Transverse colon (tissue), 3 donors: ENCODE measurements around the gene ERC2.

Source experiments
- CTCF ChIP-seq, 5 experiments: fragments of 200-600 bp in 3 of 5; fragments of 450-650 bp in 2 of 5; sonication (generic) in 3 of 5; IDR thresholded peaks; 1 replicate in 2 of 5; 2 replicates in 3 of 5; pipeline ENCODE4 v1.5.1; 2016 to 2017; ENCODE audit warnings: antibody characterized with exemption in 5 of 5, inconsistent platforms in 3 of 5, mild to moderate bottlenecking in 2 of 5, moderate library complexity in 1 of 5
- EP300 ChIP-seq: sonication (generic); formaldehyde crosslinking; IDR thresholded peaks from one replicate; pipeline ENCODE4 v1.6.1; 2017; ENCODE audit warnings: antibody characterized with exemption, low read depth

DNA sequence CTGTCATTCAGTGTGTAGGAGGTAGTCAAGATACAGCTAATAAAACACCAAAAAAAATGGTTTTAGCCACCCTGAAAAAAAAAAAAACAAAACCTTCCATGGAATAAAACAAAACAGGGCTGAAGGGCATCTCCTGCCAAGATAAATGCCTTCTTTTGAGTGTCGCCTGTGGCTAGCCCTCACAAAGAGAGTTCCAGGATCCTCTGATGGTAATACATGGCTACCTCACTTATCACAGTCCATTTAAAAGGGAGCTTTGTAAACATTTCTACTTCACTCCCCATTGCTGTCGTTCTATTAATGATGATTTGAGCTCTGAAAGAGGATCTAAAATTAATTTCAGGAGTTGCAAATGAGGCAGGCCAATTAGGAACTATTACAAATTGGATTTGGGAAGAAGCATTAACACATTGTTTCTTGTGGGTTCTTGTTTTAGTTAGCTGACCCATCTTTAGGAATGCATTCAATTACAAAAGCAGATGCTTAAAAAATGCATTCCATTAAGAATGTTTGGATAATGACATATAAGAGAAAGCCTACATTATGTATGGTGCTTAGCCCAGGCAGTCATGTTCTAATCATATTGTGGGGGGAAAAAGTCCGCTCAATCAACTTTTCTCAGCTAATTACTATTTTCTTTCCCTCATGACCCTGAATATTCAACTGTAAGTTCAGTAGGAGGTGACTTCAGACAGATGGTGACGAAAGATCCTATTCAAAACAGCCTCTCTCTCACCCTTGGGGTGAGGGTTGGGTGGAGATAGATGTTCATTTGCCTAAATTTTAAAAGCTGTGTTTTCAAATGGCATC lies 726.0 kb downstream of the ERC2 start:
- TF ChIP-seq CTCF (IDR thresholded peaks at IDR 0.05) (no peak), EP300 (no peak)
